H1 (cell line): ENCODE data around the gene ADRB1. TPM values are rescaled to one million over a fixed set of nuclear protein-coding genes. Genes with fewer than 3 reads are reported as not detected.

Experiments used
- CTCF ChIA-PET: fragments of 300-600 bp; sonication (Branson Sonifier 250); formaldehyde crosslinking; loops from one replicate; lab custom pipeline; 2021; ENCODE audit not compliant: partially characterized antibody; lab: Charles Lee
- POLR2A ChIA-PET: fragments of 300-600 bp; sonication (Branson Sonifier 250); formaldehyde crosslinking; loops from one replicate; lab custom pipeline; 2021; ENCODE audit warnings: inconsistent platforms; ENCODE audit not compliant: partially characterized antibody; lab: Charles Lee
- DNase-seq, 2 experiments: peaks; one replicate each; pipeline versions ENCODE4 v3.0.0 to v3.0.0-alpha.2; 2010 to 2022; ENCODE audit warnings: low spot score in 2 of 2, low read depth in 1 of 2, mixed read lengths in 1 of 2
- FAIRE-seq: peaks from 2 replicates; lab custom pipeline; 2011; peaks lifted over from hg19 to GRCh38; lab: Jason Lieb, UNC
- H2AFZ ChIP-seq: 2 replicates; pipeline ENCODE4 v1.8.1; 2012; ENCODE audit warnings: low read length, inconsistent platforms
- H2AK5ac ChIP-seq: 2 replicates; pipeline ENCODE4 v1.6.1; 2013; ENCODE audit warnings: low read depth, low read length
- H2BK120ac ChIP-seq: replicated peaks from 2 replicates; pipeline ENCODE3; 2013; ENCODE audit warnings: low read depth, low read length, inconsistent platforms
- H2BK12ac ChIP-seq: 2 replicates; pipeline ENCODE4 v1.6.1; 2013; ENCODE audit warnings: low read depth, low read length
- H2BK15ac ChIP-seq: 2 replicates; pipeline ENCODE4 v1.6.1; 2013; ENCODE audit warnings: low read length
- H2BK20ac ChIP-seq: 2 replicates; pipeline ENCODE4 v1.6.1; 2013; ENCODE audit warnings: low read length
- H2BK5ac ChIP-seq: 2 replicates; pipeline ENCODE4 v1.6.1; 2013; ENCODE audit warnings: low read depth, low read length
- H3K14ac ChIP-seq: 2 replicates; pipeline ENCODE4 v1.6.1; 2013; ENCODE audit warnings: inconsistent platforms; ENCODE audit not compliant: insufficient read length
- H3K18ac ChIP-seq: 2 replicates; pipeline ENCODE4 v1.6.1; 2013; ENCODE audit warnings: low read length; ENCODE audit errors: extremely low read depth
- H3K23ac ChIP-seq: 2 replicates; pipeline ENCODE4 v1.6.1; 2013; ENCODE audit warnings: inconsistent platforms; ENCODE audit not compliant: insufficient read length
- H3K23me2 ChIP-seq: 2 replicates; pipeline ENCODE4 v1.6.1; 2013; ENCODE audit warnings: low read depth, low read length
- H3K27ac ChIP-seq: 2 replicates; pipeline ENCODE4 v1.6.1; 2011; ENCODE audit warnings: low read depth, low read length, inconsistent platforms
- H3K27me3 ChIP-seq, 4 experiments: replicated peaks in 1 of 4; 1 replicate in 1 of 4; 2 replicates in 3 of 4; pipeline versions ENCODE4 v1.6.1 to v1.8.1; 2011 to 2013; ENCODE audit warnings: low read length in 3 of 4, mild to moderate bottlenecking in 3 of 4, inconsistent platforms in 2 of 4, mixed read lengths in 2 of 4, moderate library complexity in 1 of 4; ENCODE audit not compliant: control insufficient read depth in 3 of 4, insufficient read depth in 3 of 4; ENCODE audit errors: extremely low read depth in 1 of 4
- H3K36me3 ChIP-seq, 4 experiments: 2 replicates each; pipeline versions ENCODE4 v1.6.1 to v1.8.1; 2011 to 2013; ENCODE audit warnings: mild to moderate bottlenecking in 4 of 4, low read length in 3 of 4, moderate library complexity in 2 of 4, control low read depth in 1 of 4, inconsistent platforms in 1 of 4; ENCODE audit not compliant: insufficient read depth in 4 of 4, control insufficient read depth in 2 of 4
- H3K4ac ChIP-seq: replicated peaks from 2 replicates; pipeline ENCODE3; 2013; ENCODE audit warnings: low read length, low read depth, mixed read lengths, inconsistent platforms; ENCODE audit not compliant: insufficient read length
- H3K4me1 ChIP-seq, 4 experiments: replicated peaks in 1 of 4; 1 replicate in 1 of 4; 2 replicates in 3 of 4; pipeline versions ENCODE4 v1.6.1 to v1.8.1; 2011 to 2013; ENCODE audit warnings: low read length in 3 of 4, inconsistent platforms in 2 of 4, mixed read lengths in 1 of 4; ENCODE audit not compliant: insufficient read depth in 4 of 4, control insufficient read depth in 3 of 4
- H3K4me2 ChIP-seq, 2 experiments: 2 replicates each; pipeline versions ENCODE4 v1.6.1 to v1.8.1; 2011 to 2013; ENCODE audit warnings: low read depth in 2 of 2, low read length in 2 of 2, control low read depth in 1 of 2, inconsistent platforms in 1 of 2, mild to moderate bottlenecking in 1 of 2; ENCODE audit not compliant: insufficient read depth in 1 of 2
- H3K4me3 ChIP-seq, 4 experiments: fragments of 200-600, 300-600 bp in 1 of 4; sonication (generic), shearing (Covaris generic), sonication (Bioruptor Twin) in 1 of 4; 2 replicates each; pipeline versions ENCODE4 v1.5.1 to v1.8.1; 2011 to 2016; ENCODE audit warnings: low read length in 4 of 4, low read depth in 3 of 4, control low read depth in 2 of 4, inconsistent platforms in 2 of 4, mild to moderate bottlenecking in 2 of 4, mixed read lengths in 1 of 4, moderate library complexity in 1 of 4; ENCODE audit not compliant: insufficient read depth in 2 of 4; ENCODE audit errors: extremely low read depth in 1 of 4
- H3K56ac ChIP-seq: replicated peaks from 2 replicates; pipeline ENCODE3; 2013; ENCODE audit warnings: low read depth, mild to moderate bottlenecking, mixed read lengths, low read length, inconsistent platforms; ENCODE audit not compliant: insufficient read length
- H3K79me1 ChIP-seq: 2 replicates; pipeline ENCODE4 v1.6.1; 2013; ENCODE audit warnings: low read depth, low read length, control low read depth
- H3K79me2 ChIP-seq, 2 experiments: 2 replicates each; pipeline versions ENCODE4 v1.6.1 to v1.8.1; 2012 to 2013; ENCODE audit warnings: low read length in 2 of 2, mild to moderate bottlenecking in 2 of 2, inconsistent platforms in 1 of 2; ENCODE audit not compliant: insufficient read depth in 2 of 2, control insufficient read depth in 1 of 2
- H3K9ac ChIP-seq, 4 experiments: replicated peaks in 1 of 4; 1 replicate in 1 of 4; 2 replicates in 3 of 4; pipeline versions ENCODE4 v1.6.1 to v1.8.1; 2011 to 2013; ENCODE audit warnings: low read depth in 3 of 4, low read length in 3 of 4, control low read depth in 2 of 4, mild to moderate bottlenecking in 2 of 4, moderate library complexity in 2 of 4, inconsistent platforms in 1 of 4; ENCODE audit errors: extremely low read depth in 1 of 4
- H3K9me3 ChIP-seq, 2 experiments: 2 replicates each; pipeline versions ENCODE4 v1.6.1 to v1.8.1; 2012 to 2013; ENCODE audit warnings: mild to moderate bottlenecking in 2 of 2, moderate library complexity in 2 of 2, control low read depth in 1 of 2, inconsistent platforms in 1 of 2, low read depth in 1 of 2, low read length in 1 of 2, mixed read lengths in 1 of 2; ENCODE audit not compliant: insufficient read depth in 2 of 2
- H4K20me1 ChIP-seq, 2 experiments: replicated peaks in 1 of 2; 2 replicates each; pipeline versions ENCODE3 to v1.8.1; 2011 to 2013; ENCODE audit warnings: inconsistent platforms in 2 of 2, low read length in 2 of 2, mild to moderate bottlenecking in 1 of 2; ENCODE audit not compliant: insufficient read depth in 2 of 2, control insufficient read depth in 1 of 2
- H4K5ac ChIP-seq: 2 replicates; pipeline ENCODE4 v1.6.1; 2013; ENCODE audit warnings: low read length, low read depth, mixed read lengths, inconsistent platforms; ENCODE audit not compliant: insufficient read length
- H4K8ac ChIP-seq: 2 replicates; pipeline ENCODE4 v1.8.0; 2013; ENCODE audit warnings: mild to moderate bottlenecking, moderate library complexity, low read length, inconsistent platforms; ENCODE audit not compliant: insufficient read depth; ENCODE audit errors: extremely low read depth
- H4K91ac ChIP-seq: replicated peaks from 2 replicates; pipeline ENCODE3; 2013; ENCODE audit warnings: low read length, mixed read lengths, inconsistent platforms; ENCODE audit not compliant: insufficient read length
- CHD1 ChIP-seq: IDR thresholded peaks from 2 replicates; pipeline ENCODE4 v1.6.1; 2012; ENCODE audit warnings: low read depth, low read length, improper control_type of control experiment
- EP300 ChIP-seq, 2 experiments: IDR thresholded peaks; 1 replicate in 1 of 2; 2 replicates in 1 of 2; pipeline ENCODE4 v1.6.1; 2011 to 2012; ENCODE audit warnings: low read depth in 2 of 2, low read length in 2 of 2, mild to moderate bottlenecking in 2 of 2, borderline replicate concordance in 1 of 2, inconsistent platforms in 1 of 2, moderate library complexity in 1 of 2
- EZH2 ChIP-seq: fragments of 200-600 bp; sonication (generic); IDR thresholded peaks from 2 replicates; pipeline ENCODE4 v1.7.1; 2012; ENCODE audit warnings: low read depth, mild to moderate bottlenecking, moderate library complexity, low read length, inconsistent platforms; ENCODE audit not compliant: severe bottlenecking
- GABPA ChIP-seq: IDR thresholded peaks from 2 replicates; pipeline ENCODE4 v1.6.1; 2011; ENCODE audit warnings: mild to moderate bottlenecking, low read length, moderate library complexity, borderline replicate concordance; ENCODE audit not compliant: insufficient read depth
- HDAC2 ChIP-seq, 2 experiments: fragments of 300-600 bp in 1 of 2; sonication (generic) in 1 of 2; IDR thresholded peaks; 2 replicates each; pipeline ENCODE4 v1.6.1; 2011 to 2012; ENCODE audit warnings: low read depth in 2 of 2, low read length in 2 of 2, mild to moderate bottlenecking in 2 of 2, moderate library complexity in 2 of 2, borderline replicate concordance in 1 of 2, inconsistent platforms in 1 of 2
- KDM1A ChIP-seq: fragments of 200-600, 300-600 bp; sonication (generic); IDR thresholded peaks from 2 replicates; pipeline ENCODE4 v1.7.1; 2016; ENCODE audit warnings: mild to moderate bottlenecking, low read length, borderline replicate concordance
- KDM4A ChIP-seq: IDR thresholded peaks from one replicate; pipeline ENCODE4 v1.7.1; 2012; ENCODE audit warnings: low read depth, mild to moderate bottlenecking, moderate library complexity, low read length, inconsistent platforms; ENCODE audit not compliant: severe bottlenecking
- PHF8 ChIP-seq: fragments of 200-600 bp; sonication (generic); conservative IDR thresholded peaks from 2 replicates; pipeline ENCODE4 v1.7.1; 2012; ENCODE audit warnings: low read depth, mild to moderate bottlenecking, inconsistent platforms, low read length, moderate library complexity
- SIRT6 ChIP-seq: IDR thresholded peaks from one replicate; pipeline ENCODE4 v1.7.1; 2012; ENCODE audit warnings: low read length, inconsistent platforms
- SP2 ChIP-seq: IDR thresholded peaks from 2 replicates; pipeline ENCODE4 v1.6.1; 2012; ENCODE audit warnings: mild to moderate bottlenecking, low read length, inconsistent platforms
- TAF1 ChIP-seq: IDR thresholded peaks from 2 replicates; pipeline ENCODE4 v1.6.1; 2011; ENCODE audit warnings: mild to moderate bottlenecking, low read depth, low read length
- TCF12 ChIP-seq: IDR thresholded peaks from 2 replicates; pipeline ENCODE4 v1.6.1; 2011; ENCODE audit warnings: low read depth, mild to moderate bottlenecking, low read length
- YY1 ChIP-seq: IDR thresholded peaks from 2 replicates; pipeline ENCODE4 v1.6.1; 2011; ENCODE audit warnings: low read depth, mild to moderate bottlenecking, low read length
- ZNF274 ChIP-seq: IDR thresholded peaks from 2 replicates; pipeline ENCODE4 v1.7.0; 2012; ENCODE audit warnings: low read length, borderline replicate concordance; ENCODE audit errors: extremely low read depth
- WGBS, 2 experiments: shearing (Covaris generic) in 1 of 2; methylation state at CpG; one replicate each; pipeline versions ENCODE4 v1.1.6 to v1.1.7; 2013 to 2015; ENCODE audit warnings: low lambda C conversion rate in 2 of 2, mixed read lengths in 2 of 2, inconsistent platforms in 1 of 2, low coverage in 1 of 2, missing lambda C conversion rate in 1 of 2; ENCODE audit not compliant: insufficient replicate concordance in 2 of 2, insufficient coverage in 1 of 2, insufficient read length in 1 of 2; ENCODE audit errors: extremely low coverage in 1 of 2, missing lambda C conversion rate in 1 of 2; 5-methylcytosine and 5-hydroxymethylcytosine counted together
- polyA plus RNA-seq, 7 experiments: library from polyadenylated mRNA; depleted of rRNA in 3 of 7; stranded (reverse) in 5 of 7; unstranded in 2 of 7; fragments of >200 nt in 5 of 7; fragments of 200-250 nt in 2 of 7; gene quantifications; 1 replicate in 5 of 7; 2 replicates in 1 of 7; 4 replicates in 1 of 7; pipeline versions ENCODE4 v1.2.1 to v1.2.3, GENCODE V29; 2011 to 2013; ENCODE audit warnings: missing spikeins in 2 of 7, mixed read lengths in 2 of 7
- total RNA-seq: library from RNA; stranded (reverse); fragmentation: NEBNext Ultra II Directional; extraction: Animal tissue kit (Norgen Biotek cat#: 25700); gene quantifications from 2 replicates; pipeline ENCODE4 v1.2.1, GENCODE V29; 2021

Gene ADRB1
- total and polyA plus RNA-seq, 2 of the 8 experiments (the other 6 are each of a cell fraction or from before 2014, with no cell fraction given) = 0.14 to 0.48 TPM

GRCh38 chr10:114025611-114026130 lies 18.0 kb upstream of the ADRB1 start:
- Histone ChIP-seq H3K27ac (no peak overlapping the region), H3K9me3 (no peaks in the 10 kb centered on the region), H3K4ac (no peak overlapping the region), H2BK5ac (no peak overlapping the region), H3K36me3 (no peaks in the 10 kb centered on the region), H3K4me1 (no peaks in the 10 kb centered on the region; a peak in 1 of 7 replicates), H4K20me1 (no peaks in the 10 kb centered on the region), H2BK15ac (no peak overlapping the region), H3K79me1 (no peaks in the 10 kb centered on the region), H2BK20ac (no peak overlapping the region), H3K14ac (no peak overlapping the region), H2BK120ac (no peak overlapping the region), H3K27me3 (no peaks in the 10 kb centered on the region), H4K5ac (no peak overlapping the region), H2AFZ (no peak overlapping the region), H4K91ac (no peak overlapping the region), H3K23ac (no peak overlapping the region), H4K8ac (no peak overlapping the region), H3K79me2 (no peaks in the 10 kb centered on the region), H3K4me3 (no peak overlapping the region), H3K18ac (no peak overlapping the region), H2BK12ac (no peak overlapping the region), H3K56ac (no peak overlapping the region), H3K9ac (no peak overlapping the region), H3K23me2 (no peaks in the 10 kb centered on the region; the same call in 1 of the 2 replicates), H2AK5ac (no peak overlapping the region), H3K4me2 (no peak overlapping the region)
- WGBS, 2 experiments = 86% methylated on average over 12 of the region's 12 CpGs; no CpG with 5 or more reads in 1 of the 2 experiments
- CTCF ChIA-PET = interaction anchor here (0.9 kb wide), 1 partner anchor 17 kb away, joined by 3 read pairs; no protein-coding TSS in a partner anchor
- POLR2A ChIA-PET = interaction anchor here (1.1 kb wide), 1 partner anchor 9 kb away, joined by 3 read pairs; no protein-coding TSS in a partner anchor
- no peak for DNase-seq
- FAIRE-seq = no peak
- TF ChIP-seq YY1 (no peak), TCF12 (no peak), CHD1 (no peak), GABPA (no peak), PHF8 (no peak), SP2 (no peak), SIRT6 (no peak), KDM1A (no peak), EP300 (IDR thresholded peaks at IDR 0.05; ENCODE audit: borderline replicate concordance in 1 of 2, low read depth in 2 of 2, low read length in 2 of 2) (no peak), KDM4A (no peak), ZNF274 (no peak), TAF1 (no peak), EZH2 (no peak), HDAC2 (IDR thresholded peaks at IDR 0.05; ENCODE audit: borderline replicate concordance in 1 of 2, low read depth in 2 of 2, low read length in 2 of 2) (no peak)
